HG02623 (cell line): ENCODE results near the gene CFAP46.
"Not testable (repeated sequence)": the region's sequence is repeated elsewhere in the genome, so short reads cannot be mapped to it uniquely, and the experiment has no call there.

Experiments
- ATAC-seq: cut with Tn5 transposase; IDR thresholded peaks from one replicate; pipeline ENCODE4 v1.9.1; 2021; ENCODE audit warnings: moderate library complexity; ENCODE audit not compliant: unreplicated experiment

The CFAP46 gene

DNA sequence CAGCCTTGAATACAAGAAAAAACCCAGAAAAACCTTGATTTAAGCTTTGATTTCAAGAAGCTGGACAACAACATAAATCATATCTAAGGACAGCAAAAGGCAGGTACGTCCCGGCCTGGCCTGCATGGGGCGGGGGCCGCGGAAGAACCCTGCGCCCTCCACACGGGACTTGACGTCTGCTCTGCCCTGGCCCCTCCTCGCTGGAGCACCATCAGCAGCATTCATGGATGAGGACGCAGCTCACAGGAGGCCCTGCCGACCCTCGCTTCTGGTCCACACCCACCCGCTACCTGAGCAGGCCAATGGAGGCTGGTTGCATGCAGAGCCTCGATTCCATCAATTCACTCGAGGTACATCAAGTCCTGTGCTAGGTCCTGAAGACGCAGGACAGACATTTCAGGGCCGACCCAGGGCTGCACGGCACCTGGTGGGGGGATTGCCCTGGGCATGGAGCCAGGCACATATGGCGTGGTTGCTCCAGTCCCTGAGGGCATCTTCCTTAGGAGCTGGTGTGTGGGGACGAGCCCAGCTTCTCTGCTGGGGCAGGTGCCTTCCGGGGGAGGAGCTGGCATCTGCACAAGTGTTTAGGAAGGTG, 93.3 kb downstream of the CFAP46 start:
- ATAC-seq = no peak

DNA sequence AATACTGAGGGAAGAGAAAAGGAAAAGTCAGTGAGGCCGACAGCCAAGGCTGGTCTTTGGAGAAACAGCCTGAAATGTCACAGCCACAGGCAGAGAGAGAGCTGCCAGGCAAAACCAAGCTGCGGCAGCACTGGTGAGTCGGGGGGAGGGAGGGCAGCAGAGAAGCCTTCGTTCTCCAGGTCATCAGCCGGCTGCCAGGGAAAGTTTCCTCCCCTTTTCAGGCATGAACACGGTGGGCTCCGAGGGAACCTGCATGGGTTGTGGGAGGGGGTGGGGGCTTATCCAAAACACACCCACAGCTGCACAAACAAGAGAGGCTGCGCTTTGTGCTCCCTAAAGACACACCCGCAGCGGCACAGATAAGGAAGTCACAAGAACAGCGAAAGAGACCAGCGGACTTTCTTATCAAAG, 94.1 kb downstream of the CFAP46 start:
- ATAC-seq = no peak

DNA sequence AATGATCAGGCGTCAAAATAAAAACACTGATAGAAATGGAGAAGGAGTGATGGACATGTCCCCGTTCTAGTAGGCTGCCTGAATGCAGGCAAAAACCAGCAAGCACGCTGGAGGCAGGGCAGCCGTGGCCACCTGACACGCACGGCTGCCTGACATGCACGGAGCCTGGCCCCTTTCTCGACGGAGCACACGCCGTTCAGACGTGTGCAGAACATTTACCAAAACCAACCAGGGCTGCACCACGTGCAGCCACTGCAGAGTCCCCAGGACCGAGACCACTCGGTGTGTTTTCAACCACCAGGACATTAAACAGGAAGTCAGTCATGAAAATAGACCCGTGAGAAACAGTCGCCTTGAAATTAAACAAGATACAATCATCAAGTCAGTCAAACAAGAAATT, 94.5 kb downstream of the CFAP46 start:
- ATAC-seq = no peak

DNA sequence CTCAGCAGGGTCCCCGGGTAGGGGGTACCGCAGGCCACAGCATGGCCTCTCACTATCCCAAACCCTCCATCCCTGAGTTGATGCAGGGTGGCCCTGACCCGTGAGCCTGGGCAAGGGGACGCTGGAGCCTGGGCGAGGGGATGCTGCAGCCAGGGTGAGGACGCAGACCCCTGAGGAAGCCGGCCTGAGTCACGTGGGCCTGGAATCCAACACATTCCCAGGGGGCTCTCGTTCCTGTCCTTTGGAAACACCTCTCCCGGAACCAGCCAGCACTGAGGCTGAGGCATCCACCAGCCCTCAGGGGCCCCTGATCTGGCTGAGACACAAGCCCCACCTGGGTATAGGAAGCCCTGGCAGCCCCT, 95.0 kb downstream of the CFAP46 start:
- no peak for ATAC-seq

DNA sequence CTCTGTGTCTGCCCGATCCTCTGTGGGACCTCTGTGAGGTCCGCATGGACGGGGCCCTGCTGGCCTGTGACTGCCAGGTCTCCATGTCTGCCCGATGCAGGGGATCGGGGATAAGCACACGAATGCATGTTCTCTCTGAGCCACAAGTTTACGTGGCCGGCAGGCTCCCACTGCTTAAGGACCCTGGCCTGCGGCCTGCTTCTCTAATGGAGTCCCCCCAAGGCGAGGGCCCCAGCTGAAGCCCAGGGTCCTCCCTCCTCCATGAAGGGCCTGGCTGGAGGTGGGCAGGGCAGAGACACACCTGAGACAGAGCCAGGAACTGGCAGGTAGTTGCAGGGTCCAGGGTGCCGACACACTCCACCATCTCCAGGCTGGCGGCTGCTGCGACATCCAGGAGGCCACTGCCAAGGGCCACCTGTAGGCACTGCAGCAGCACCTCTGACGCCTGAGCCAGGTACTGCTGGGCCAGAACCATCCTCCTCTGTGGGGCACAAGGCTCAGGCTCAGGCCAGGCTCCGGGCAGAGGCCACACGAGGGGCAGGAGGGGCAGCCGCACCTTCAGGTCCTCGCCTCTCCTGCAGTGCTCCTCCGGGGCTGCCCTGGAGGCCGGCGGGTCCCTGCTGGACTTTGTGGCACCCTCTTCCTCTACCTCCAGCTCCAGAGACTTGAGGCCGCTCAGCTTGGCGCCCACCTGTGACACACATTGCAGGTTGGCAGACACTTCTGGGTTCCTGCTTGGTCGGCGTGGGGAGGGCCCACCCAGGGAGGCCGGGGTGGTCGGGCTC, 95.5 kb downstream of the CFAP46 start:
- no peak for ATAC-seq

DNA sequence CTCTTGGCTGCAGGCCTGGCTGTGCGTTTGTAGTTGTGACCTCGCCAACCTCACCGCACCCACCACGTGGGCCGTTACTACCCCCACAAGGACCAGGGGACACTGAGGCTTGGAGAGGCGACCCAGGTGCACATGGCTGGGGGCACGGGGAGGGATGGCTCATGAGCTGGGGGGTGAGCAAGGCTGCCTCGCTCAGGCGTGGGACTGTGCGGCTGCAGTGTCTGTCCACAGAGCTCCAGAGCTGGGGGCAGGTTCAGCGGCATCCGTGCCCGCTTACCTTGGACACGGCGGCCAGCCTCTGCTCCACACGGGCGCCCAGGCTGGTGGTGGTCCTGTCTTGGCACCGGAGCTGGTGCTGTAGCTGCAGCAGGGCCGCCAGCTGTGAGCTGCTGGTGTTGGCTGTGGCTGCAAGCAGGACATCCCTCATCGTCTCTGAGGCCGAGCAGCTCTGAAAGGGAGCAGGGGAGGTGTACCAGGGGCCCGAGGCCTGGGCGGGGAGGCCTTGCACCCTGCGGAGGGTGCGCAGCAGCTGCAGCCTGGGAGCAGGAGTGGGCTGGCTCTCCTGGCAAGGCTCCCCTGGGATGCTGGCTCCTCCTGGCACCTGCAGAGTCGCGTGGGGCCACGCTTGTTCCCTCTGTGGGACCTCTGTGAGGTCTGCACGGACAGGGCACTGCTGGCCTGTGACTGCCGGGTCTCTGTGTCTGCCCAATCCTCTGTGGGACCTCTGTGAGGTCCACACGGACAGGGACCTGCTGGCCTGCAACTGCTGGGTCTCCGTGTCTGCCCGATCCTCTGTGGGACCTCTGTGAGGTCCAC, 96.4 kb downstream of the CFAP46 start:
- ATAC-seq = no peak

DNA sequence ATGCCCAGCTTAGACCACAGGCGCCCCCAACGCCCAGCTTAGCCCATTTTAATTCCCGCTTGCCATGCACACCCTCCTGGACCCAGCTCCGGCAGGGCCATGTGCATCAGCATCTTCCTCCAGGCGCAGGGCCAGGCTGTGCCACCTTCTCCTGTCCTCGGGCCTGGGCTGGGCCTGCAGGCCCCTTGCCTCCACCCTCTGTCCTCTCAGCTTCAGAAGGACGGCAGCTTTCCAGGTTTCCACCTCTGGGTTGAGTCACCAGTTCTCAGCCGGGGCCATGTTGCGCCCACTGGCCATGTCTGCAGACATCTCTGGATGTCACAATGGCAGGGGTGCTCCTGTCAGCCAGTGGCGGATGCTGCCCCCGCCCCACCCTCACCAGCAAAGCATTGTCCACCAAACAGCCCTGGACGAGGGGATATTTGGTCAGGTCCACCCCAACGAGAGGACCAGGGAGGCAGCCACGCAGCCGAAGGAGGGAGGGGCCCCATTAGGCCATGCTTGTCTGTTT, 97.3 kb downstream of the CFAP46 start:
- no peak for ATAC-seq

DNA sequence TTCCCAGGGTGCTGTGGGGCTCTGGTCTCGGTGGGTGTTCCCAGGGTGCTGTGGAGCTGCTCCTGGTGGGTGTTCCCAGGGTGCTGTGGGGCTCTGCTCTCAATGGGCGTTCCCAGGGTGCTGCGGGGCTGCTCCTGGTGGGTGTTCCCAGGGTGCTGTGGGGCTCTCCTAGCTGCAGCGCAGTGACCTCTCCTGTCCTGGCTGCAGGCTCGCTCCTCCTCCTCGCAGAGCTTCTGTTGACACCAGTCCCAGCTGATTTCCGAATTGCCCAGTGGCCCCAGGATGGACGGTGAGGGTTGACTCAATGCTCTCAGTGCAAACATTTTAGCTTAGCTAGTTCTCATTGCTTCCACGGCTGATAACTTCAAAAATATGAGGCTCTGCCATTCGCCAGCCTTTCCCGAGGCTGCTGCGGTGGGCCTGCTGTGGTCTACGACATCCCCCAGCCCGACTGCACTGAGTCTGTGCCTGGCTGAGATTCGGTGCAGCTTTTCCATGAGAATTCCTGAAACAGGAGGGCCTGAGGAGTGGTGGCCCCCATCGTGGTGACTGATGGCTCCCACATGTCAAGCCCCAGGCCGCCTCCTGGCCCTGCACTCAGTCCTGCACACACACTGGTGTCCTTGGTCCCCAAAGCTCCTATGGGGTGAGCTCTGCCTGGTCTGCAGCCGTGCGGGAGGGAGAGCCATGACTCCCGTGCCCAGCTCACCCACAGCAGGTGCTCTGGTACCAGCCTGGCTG, 98.1 kb downstream of the CFAP46 start:
- no peak for ATAC-seq

DNA sequence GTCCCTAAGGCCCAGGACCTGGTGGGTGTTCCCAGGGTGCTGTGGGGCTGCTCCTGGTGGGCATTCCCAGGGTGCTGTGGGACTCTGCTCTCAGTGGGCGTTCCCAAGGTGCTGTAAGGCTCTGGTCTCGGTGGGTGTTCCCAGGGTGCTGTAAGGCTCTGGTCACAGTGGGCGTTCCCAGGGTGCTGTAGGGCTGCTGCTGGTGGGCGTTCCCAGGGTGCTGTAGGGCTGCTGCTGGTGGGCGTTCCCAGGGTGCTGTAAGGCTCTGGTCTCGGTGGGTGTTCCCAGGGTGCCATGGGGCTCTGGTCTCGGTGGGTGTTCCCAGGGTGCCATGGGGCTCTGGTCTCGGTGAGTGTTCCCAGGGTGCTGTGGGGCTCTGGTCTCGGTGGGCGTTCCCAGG, 99.1 kb downstream of the CFAP46 start:
- not testable (repeated sequence) for ATAC-seq

DNA sequence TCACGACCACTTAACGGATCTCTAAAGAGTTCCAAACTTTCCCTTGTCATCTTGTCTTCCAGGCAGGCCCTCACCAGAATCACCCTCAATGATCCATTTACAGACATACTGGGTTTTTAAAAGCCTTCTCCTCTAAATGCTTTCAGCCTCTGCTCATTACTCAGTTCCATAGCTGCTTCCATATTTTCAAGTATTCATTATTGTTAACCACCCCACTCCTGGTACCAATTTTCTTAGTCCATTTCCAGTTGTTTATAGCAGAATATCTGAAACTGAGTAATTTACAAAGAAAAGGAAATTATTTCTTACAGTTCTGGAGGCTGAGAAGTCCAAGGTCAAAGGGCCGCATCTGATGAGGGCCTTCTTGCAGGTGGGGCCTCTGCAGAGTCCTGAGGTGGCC, 100.0 kb downstream of the CFAP46 start:
- ATAC-seq = no peak

DNA sequence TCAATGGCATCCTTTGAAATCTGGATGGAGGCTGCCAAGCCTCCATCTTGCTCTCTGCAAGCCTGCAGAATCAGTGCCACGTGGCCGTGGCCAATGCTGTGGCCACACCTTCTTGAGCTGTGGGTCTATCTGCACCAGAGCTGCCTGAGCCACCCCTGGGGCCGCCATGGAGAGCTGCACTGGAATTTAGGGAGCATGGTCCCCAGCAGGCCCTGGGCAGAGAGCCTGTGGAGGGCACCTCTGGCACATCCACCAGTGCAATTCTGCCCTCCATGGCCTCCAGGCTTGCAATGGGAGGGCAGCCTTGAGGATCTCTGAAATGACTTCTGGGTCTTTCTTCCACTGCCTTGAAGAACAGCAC, 100.8 kb downstream of the CFAP46 start:
- no peak for ATAC-seq

DNA sequence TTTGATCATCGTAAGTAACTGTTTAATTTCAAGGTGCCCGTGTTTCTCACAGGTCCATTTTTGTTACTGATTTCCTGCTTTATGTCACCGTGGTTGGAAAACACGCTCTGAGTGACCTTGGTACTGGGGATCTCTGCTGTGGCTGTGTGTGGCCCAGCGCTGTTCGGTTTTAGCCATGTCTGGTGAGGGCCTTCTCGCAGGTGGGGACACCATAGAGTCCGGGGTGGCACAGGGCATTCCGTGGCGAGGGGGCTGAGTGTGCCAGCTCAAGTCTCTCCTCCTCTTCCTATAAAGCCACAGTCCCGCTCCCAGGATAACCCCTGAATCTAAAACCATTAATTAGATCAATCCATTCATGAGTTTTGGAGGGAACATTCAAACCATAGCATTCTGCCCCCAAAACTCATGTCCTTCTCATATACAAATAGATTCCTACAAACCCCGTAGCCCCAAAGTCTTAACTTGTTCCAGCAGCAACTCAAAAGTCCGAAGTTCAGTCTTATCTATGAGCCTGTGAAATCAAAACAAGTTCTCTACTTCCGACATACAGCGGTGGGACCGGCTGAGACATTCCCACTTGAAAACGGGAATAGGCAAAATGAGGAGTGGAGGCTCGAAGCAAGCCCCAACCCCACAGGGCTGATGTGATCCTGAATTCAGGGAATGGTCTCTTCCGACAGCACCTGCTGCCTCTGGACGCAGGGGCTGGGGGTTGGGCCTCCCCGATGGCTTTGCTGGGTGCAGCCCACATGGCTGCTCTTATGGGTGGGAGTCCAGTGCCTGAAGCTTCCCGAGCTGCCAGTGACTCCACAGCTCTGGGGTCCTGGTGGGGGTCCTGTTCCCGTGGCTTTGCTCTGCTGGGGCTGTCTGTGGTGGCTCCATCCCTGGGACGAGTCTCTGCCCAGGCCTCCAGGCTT, 101.4 kb downstream of the CFAP46 start:
- ATAC-seq = no peak

DNA sequence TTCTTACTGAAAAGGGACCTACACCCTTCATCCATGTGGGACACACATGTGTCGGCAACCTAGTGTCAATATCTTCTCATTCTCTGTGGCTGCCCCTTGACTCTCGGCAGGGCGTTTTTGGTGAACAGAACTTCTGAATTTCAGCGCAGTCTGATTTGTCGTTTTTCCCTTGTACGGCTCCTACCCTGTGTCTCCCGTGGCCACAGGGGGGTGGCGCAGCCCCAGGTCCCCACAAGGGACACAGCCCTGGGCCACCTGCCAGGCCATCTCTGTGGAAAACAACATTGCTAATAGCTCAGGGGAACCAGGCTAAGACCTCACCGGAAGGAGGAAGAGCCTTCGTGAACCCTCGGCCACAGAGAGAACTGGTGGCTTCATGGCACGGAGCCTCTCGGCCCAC, 103.3 kb downstream of the CFAP46 start:
- no peak for ATAC-seq

DNA sequence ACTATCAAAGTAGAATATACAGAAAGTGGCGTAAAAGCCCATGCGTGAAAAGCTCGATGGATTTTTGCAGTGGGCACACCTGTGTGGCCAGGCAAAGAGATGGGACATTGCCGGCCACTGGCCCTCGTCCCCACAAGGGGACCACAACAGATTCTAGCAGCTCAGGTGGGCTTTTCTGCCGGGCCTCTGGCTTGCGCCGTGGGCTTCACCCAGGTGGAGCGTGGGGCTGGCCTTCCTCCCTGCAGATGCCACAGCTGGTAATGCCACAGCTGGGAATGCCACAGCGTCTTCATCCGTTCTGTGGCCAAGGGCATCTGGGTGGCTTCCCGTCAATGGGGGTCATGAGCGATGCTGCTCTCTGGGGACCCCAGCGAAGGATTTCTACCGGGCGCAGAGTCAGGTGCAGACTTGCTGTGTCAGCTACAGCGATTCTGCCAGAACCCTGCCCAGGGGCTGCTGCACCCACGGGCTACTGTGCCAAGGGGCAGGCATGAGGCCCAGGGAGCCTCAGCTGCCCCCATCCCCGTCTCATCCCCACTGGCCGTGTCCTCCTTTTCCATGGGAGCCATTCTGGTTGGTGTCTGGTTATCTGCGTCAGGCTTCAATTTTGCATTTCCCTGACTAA, 103.9 kb downstream of the CFAP46 start:
- ATAC-seq = no peak

DNA sequence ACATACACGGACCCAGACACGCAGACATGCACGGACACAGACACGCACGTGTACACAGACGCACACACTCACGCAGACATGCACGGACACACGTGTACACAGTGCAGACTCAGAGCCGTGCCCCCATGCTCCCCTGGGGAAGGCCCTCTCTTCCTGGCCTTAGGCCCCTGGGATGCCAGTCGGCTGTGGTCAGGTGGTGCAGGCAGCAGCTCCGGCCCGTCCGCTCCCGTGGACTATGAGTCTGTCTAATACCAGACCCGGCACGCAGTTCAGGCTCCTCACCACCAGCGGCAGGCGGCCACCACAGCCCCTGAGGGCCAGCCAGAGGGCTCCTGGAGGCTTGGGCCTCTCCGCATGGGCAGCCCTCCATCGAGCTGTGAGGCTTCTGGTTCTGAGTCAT, 104.5 kb downstream of the CFAP46 start:
- no peak for ATAC-seq

DNA sequence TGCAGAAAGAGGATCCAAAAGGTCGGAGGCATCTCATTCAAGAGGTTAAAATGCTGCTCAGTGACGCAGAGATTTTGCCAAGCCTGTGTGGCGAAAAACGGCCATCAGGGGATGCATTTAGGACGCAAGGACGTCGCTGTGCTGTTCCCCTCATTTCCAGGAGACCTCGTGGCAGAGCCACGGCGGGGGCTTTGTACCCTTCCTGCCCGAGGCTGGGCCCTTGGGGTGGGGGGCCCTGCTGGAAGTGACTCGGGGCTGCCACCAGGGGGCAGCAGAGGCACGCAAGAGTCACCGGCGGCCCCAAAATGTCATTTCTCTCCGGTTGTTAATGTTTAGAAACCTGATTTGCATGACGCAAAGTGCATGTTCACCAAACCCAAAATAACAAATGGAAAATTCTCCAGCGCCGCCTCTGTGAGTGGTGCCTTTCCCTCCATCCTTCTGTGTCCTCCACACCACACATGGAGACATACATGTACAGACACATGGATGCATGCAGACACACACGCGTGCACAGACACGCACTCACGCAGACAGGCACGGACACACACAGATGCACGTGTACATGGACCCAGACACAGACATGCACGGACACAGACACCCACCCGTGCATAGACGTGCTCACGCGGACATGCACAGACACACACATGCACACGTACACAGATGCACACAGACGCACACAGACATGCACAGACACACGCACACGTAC, 105.4 kb downstream of the CFAP46 start:
- no peak for ATAC-seq

DNA sequence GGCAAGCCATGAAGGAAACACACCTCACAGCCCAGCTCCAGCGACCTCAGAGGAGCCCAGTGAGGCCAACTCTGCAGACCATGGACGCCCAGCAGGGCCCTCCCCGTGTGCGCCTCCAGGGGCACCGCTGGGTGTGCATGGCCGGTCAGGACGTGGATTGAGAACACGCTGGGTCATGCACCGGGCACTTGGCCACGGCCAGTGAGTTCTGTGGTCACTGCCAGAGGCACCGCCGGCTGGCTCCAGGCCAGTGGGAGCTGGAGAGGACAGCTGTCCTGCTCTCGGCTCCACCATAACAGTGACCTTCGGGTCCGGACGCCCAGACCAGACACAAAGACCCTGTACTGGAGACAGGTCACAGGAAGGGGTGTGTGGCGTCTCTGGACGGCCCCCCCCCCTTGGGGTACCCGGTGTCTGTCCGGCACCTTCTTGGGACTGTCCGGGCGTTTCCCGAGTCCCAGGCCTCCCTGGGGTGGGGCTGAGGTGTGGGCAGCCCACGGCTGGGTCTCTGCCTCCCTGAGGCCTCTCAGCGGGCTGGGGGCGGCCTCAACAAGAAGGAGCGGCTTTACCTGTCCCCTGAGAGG, 106.0 kb downstream of the CFAP46 start:
- no peak for ATAC-seq

DNA sequence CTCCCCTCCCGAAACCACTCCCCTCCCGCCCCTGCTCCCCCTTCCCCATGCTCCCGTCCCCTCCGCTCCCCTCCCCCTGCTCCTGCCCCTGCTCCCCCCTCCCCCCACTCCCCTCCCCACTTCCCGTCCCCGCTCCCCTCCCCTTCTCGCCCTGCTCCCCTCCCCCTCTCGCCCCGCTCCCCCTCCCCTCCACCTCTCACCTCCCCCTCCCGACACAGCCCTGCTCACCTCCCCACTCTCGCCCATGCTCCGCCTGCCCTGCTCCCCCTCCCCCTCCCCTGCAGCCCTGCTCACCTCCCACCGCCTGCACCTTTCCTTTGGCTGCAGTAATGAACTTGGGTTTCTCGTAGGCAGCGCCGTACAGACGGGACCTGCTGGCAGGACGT, 106.5 kb downstream of the CFAP46 start:
- no peak for ATAC-seq
